GM06990 (cell line): Measurements from ENCODE around the gene GNA12.
A peak's percentile ranks its signal among the peaks of the same experiment; 100 is the strongest.

Experiments used
- DNase-seq: peaks from one replicate; pipeline ENCODE4 v3.0.0-alpha.2; 2011; ENCODE audit not compliant: insufficient read length; ENCODE audit errors: extremely low read depth
- H3K27me3 ChIP-seq: replicated peaks from 2 replicates; pipeline ENCODE4 v1.6.0; 2011; ENCODE audit warnings: low read length; ENCODE audit not compliant: control insufficient read depth, insufficient read depth
- H3K36me3 ChIP-seq: 2 replicates; pipeline ENCODE4 v1.5.1; 2011; ENCODE audit warnings: low read length; ENCODE audit not compliant: control insufficient read depth, insufficient read depth
- H3K4me3 ChIP-seq: replicated peaks from 2 replicates; pipeline ENCODE4 v1.5.1; 2011; ENCODE audit warnings: low read depth, mild to moderate bottlenecking, control low read depth, low read length
- CTCF ChIP-seq: IDR thresholded peaks from 2 replicates; pipeline ENCODE4 v1.5.1; 2011; ENCODE audit warnings: low read length, control low read depth, mild to moderate bottlenecking, inconsistent platforms; ENCODE audit not compliant: insufficient read depth, poor library complexity, severe bottlenecking

Gene GNA12

GRCh38 chr7:2821161-2821841 lies 22.8 kb downstream of the GNA12 start:
- H3K4me3 ChIP-seq = 0 out of 2 replicates have a peak overlapping the region, but pooled peaks have one; percentile 10

DNA sequence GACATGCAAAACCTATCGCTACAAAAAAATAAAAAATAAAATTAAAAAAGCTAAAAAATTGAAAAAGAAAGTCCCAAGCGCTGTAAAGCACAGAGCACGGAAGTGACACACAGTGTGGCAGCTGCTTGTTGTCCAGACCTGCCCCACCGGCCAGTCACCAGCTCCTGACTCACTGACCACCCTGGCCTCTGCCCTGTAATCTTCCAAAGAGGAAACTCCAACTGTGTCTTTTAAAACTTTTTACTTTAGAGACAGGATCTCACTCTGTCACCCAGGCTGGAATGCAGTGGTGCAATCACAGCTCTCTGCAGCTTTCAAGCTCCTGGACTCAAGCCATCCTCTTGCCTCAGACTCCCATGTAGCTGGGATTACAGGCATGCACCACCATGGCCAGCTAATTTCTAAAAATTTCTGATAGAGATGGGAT lies 23.6 kb downstream of the GNA12 start:
- no peak for DNase-seq
- no peaks in the 10 kb centered on the region for H3K36me3 ChIP-seq
- TF ChIP-seq CTCF = no peak
- H3K27me3 ChIP-seq = no peaks in the 10 kb centered on the region
- H3K4me3 ChIP-seq = no peak overlapping the region

More at GRCh38 chr7:2821161-2821841, 22.8 kb downstream of the GNA12 start:
- Histone ChIP-seq H3K36me3 (no peaks in the 10 kb centered on the region), H3K27me3 (no peaks in the 10 kb centered on the region)
- DNase-seq = peak; percentile 63
- peak; percentile 8 for TF ChIP-seq CTCF

DNA sequence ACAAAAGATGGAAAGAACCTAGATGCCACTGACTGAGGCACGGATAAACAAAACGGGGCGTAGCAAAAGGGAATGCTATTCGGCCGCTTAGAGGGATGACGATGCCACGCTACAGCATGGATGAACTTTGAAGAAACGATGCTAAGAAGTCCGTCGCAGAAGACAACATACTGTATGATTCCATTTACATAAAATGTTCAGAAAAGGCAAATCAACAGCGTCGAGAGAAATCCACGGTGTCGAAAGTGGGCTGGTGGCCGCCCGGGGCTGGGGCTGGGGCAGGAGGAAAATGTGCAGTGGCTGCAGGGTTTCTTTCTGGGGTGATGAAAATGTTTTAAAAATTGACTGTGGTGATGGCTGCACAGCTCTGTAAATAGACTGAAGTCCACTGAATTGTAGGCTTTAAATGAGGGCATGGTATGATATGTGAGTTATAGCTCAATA lies 24.1 kb downstream of the GNA12 start:
- DNase-seq = no peak
- H3K27me3 ChIP-seq = no peaks in the 10 kb centered on the region
- H3K4me3 ChIP-seq = no peak overlapping the region
- no peak for TF ChIP-seq CTCF
- H3K36me3 ChIP-seq = no peaks in the 10 kb centered on the region

GRCh38 chr7:2819161-2819953 lies 24.8 kb downstream of the GNA12 start:
- peak overlapping the region; percentile 4; the same call in 1 of the 2 replicates for H3K4me3 ChIP-seq
- no peak for DNase-seq
- no peak for TF ChIP-seq CTCF
- no peaks in the 10 kb centered on the region for H3K27me3 ChIP-seq
- H3K36me3 ChIP-seq = no peaks in the 10 kb centered on the region

- Histone ChIP-seq H3K4me3 (no peak overlapping the region), H3K27me3 (no peaks in the 10 kb centered on the region), H3K36me3 (no peaks in the 10 kb centered on the region; the same call in none of the 2 replicates)
- DNase-seq = no peak
- TF ChIP-seq CTCF = no peak
Measured at GRCh38 chr7:2818653-2819052, 25.5 kb downstream of the GNA12 start.
